Endothelial cell of umbilical vein (primary cell): ENCODE measurements around the gene HES6. TPM values are rescaled to one million over a fixed set of nuclear protein-coding genes. Genes with fewer than 3 reads are reported as not detected.

ENCODE experiments used
- BruUV-seq: library from RNA; stranded (reverse); fragments of 400-500 nt; replicated peaks from 2 replicates; lab custom pipeline; 2021; lab: Mats Ljungman, UMichigan
- CTCF ChIA-PET: fragments of 300-600, 350-600 bp; sonication (Branson Sonifier 250); formaldehyde crosslinking; loops from one replicate; lab custom pipeline; 2021; ENCODE audit warnings: antibody characterized with exemption, inconsistent platforms; lab: Charles Lee
- POLR2A ChIA-PET: fragments of 300-600, 350-600 bp; sonication (Branson Sonifier 250); formaldehyde crosslinking; loops from one replicate; lab custom pipeline; 2021; ENCODE audit warnings: antibody characterized with exemption, inconsistent platforms; lab: Charles Lee
- DNase-seq: peaks from one replicate; pipeline ENCODE4 v3.0.0-alpha.2; 2011; ENCODE audit warnings: low read depth, low spot score
- FAIRE-seq: peaks from 2 replicates; lab custom pipeline; 2011; peaks lifted over from hg19 to GRCh38; lab: Jason Lieb, UNC
- H2AFZ ChIP-seq: 2 replicates; pipeline ENCODE4 v1.6.0; 2012; ENCODE audit warnings: low read depth, low read length, control low read depth, inconsistent platforms
- H3K27ac ChIP-seq: 2 replicates; pipeline ENCODE4 v1.5.1; 2011; ENCODE audit warnings: low read depth, mild to moderate bottlenecking, control low read depth, low read length, moderate library complexity; ENCODE audit not compliant: insufficient read depth
- H3K27me3 ChIP-seq, 2 experiments: 2 replicates each; pipeline versions ENCODE4 v1.6.0 to v1.6.1; 2011; ENCODE audit warnings: low read length in 2 of 2, mixed read lengths in 1 of 2; ENCODE audit not compliant: control insufficient read depth in 2 of 2, insufficient read depth in 2 of 2
- H3K36me3 ChIP-seq, 2 experiments: 2 replicates in 1 of 2; 3 replicates in 1 of 2; pipeline ENCODE4 v1.5.1; 2011; ENCODE audit warnings: low read length in 2 of 2, mild to moderate bottlenecking in 1 of 2, moderate library complexity in 1 of 2; ENCODE audit not compliant: control insufficient read depth in 2 of 2, insufficient read depth in 2 of 2; ENCODE audit errors: extremely low read depth in 1 of 2
- H3K4me1 ChIP-seq: 3 replicates; pipeline ENCODE4 v1.5.1; 2011; ENCODE audit warnings: mild to moderate bottlenecking, low read length; ENCODE audit not compliant: control insufficient read depth, insufficient read depth; ENCODE audit errors: extremely low read depth
- H3K4me2 ChIP-seq: 2 replicates; pipeline ENCODE4 v1.6.1; 2011; ENCODE audit warnings: low read length, control low read depth, mixed read lengths; ENCODE audit not compliant: insufficient read depth
- H3K4me3 ChIP-seq, 3 experiments: fragments of 200-600 bp in 1 of 3; sonication (generic), shearing (Covaris generic) in 1 of 3; replicated peaks in 1 of 3; 2 replicates each; pipeline ENCODE4 v1.5.1; 2011 to 2016; ENCODE audit warnings: control low read depth in 3 of 3, low read length in 3 of 3, mild to moderate bottlenecking in 2 of 3, inconsistent platforms in 1 of 3, low read depth in 1 of 3, moderate library complexity in 1 of 3; ENCODE audit not compliant: insufficient read depth in 1 of 3
- H3K79me2 ChIP-seq: 2 replicates; pipeline ENCODE4 v1.6.0; 2012; ENCODE audit warnings: low read length, inconsistent platforms; ENCODE audit not compliant: control insufficient read depth, insufficient read depth
- H3K9ac ChIP-seq: replicated peaks from 2 replicates; pipeline ENCODE3; 2011; ENCODE audit warnings: low read length, control low read depth; ENCODE audit not compliant: insufficient read depth; ENCODE audit errors: extremely low read depth
- H3K9me1 ChIP-seq: replicated peaks from 3 replicates; pipeline ENCODE4 v1.6.0; 2011; ENCODE audit warnings: mild to moderate bottlenecking, low read length; ENCODE audit not compliant: control insufficient read depth, insufficient read depth; ENCODE audit errors: extremely low read depth
- H3K9me3 ChIP-seq: replicated peaks from 2 replicates; pipeline ENCODE4 v1.5.1; 2012; ENCODE audit warnings: low read length, inconsistent platforms; ENCODE audit not compliant: control insufficient read depth, insufficient read depth
- H4K20me1 ChIP-seq: replicated peaks from 2 replicates; pipeline ENCODE3; 2011; ENCODE audit warnings: mild to moderate bottlenecking, low read length; ENCODE audit not compliant: control insufficient read depth, insufficient read depth; ENCODE audit errors: extremely low read depth
- EZH2 ChIP-seq: IDR thresholded peaks from 2 replicates; pipeline ENCODE4 v1.6.1; 2012; ENCODE audit warnings: borderline replicate concordance, low read depth, mild to moderate bottlenecking, moderate library complexity, low read length, inconsistent platforms; ENCODE audit not compliant: severe bottlenecking
- FOS ChIP-seq: IDR thresholded peaks from 2 replicates; pipeline ENCODE4 v1.6.1; 2011; ENCODE audit warnings: mild to moderate bottlenecking, low read length, moderate library complexity, borderline replicate concordance; ENCODE audit not compliant: insufficient read depth
- GATA2 ChIP-seq: IDR thresholded peaks from 2 replicates; pipeline ENCODE4 v1.7.0; 2011; ENCODE audit warnings: low read depth, mild to moderate bottlenecking, moderate library complexity, mixed read lengths, low read length; ENCODE audit not compliant: insufficient read length, insufficient read depth
- JUN ChIP-seq: IDR thresholded peaks from 2 replicates; pipeline ENCODE4 v1.6.1; 2011; ENCODE audit warnings: borderline replicate concordance, low read depth; ENCODE audit not compliant: insufficient read length, insufficient read depth
- MYC ChIP-seq: IDR thresholded peaks from one replicate; pipeline ENCODE4 v1.6.1; 2011; ENCODE audit warnings: mild to moderate bottlenecking, low read depth, low read length
- POLR2A ChIP-seq: IDR thresholded peaks from 2 replicates; pipeline ENCODE4 v1.6.1; 2012; ENCODE audit warnings: low read depth, mild to moderate bottlenecking, control low read depth, low read length
- POLR2AphosphoS5 ChIP-seq: IDR thresholded peaks from 2 replicates; pipeline ENCODE4 v1.6.1; 2012; ENCODE audit warnings: low read depth, mild to moderate bottlenecking, control low read depth, low read length, moderate library complexity; ENCODE audit not compliant: insufficient read depth
- dilution Hi-C: fragments of 300-500 bp; cut with MboI; formaldehyde crosslinking; loops from one replicate; pipeline ENCODE4 v1.15.0; 2019; ENCODE audit warnings: low sequenced_read_pairs; ENCODE audit not compliant: extremely low pct_ligation_motif_present
- intact Hi-C: fragments of 100-400 bp; cut with micrococcal nuclease; formaldehyde crosslinking; loops from one replicate; pipeline ENCODE4 v1.10.0; 2022
- polyA plus RNA-seq, 4 experiments: library from polyadenylated mRNA; depleted of rRNA in 3 of 4; stranded (reverse) in 3 of 4; unstranded in 1 of 4; fragments of >200 nt; gene quantifications; 2 replicates each; pipeline versions ENCODE4 v1.2.1 to v1.2.3, GENCODE V29; 2011 to 2012; ENCODE audit warnings: missing spikeins in 1 of 4
- total RNA-seq: library from RNA; stranded (reverse); gene quantifications from 2 replicates; pipeline ENCODE4 v1.2.3, GENCODE V29; 2021
- TF ChIP-seq, protein P1 (sequence below): IDR thresholded peaks from 2 replicates; pipeline ENCODE4 v1.6.1; 2011; ENCODE audit not compliant: insufficient read depth, insufficient read length
- TF ChIP-seq, protein P2 (sequence below), 2 donors: IDR thresholded peaks; 1 replicate in 1 of 2; 2 replicates in 1 of 2; pipeline ENCODE4 v1.5.1; 2011; ENCODE audit warnings: low read length in 2 of 2, mild to moderate bottlenecking in 2 of 2, moderate library complexity in 2 of 2, control low read depth in 1 of 2, inconsistent platforms in 1 of 2, low read depth in 1 of 2; ENCODE audit not compliant: insufficient read depth in 1 of 2; ENCODE audit errors: extremely low read depth in 1 of 2

Gene HES6
- total and polyA plus RNA-seq, 2 donors (not counting 3 experiments of a cell fraction or from before 2014, with no cell fraction given), result 2.2 to 5.1 TPM

DNA sequence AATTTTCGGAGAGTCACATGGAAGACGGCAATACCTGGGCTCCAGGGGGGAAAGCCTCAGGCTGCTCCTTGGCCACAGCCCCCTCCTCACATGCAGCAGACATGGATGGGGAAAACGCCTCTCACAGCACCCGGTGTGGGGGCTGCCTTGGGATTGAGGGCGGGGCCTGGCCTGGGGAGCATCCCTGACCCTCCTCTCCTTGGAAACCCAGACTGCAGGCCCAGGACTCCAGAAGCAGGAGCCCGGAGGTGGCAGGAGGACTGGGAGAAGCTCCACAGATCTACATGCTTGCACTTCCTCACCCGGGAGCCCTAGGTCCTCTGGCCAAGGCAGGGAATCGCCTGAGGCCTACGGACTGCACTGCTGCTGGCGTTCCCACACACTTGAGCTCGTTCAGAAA is 12.1 kb upstream of the HES6 start:
- H3K27ac ChIP-seq, result no peak overlapping the region
- H3K9ac ChIP-seq, result no peak overlapping the region
- intact Hi-C loops (loop anchor here (10.0 kb wide), 1 partner anchor 173 kb away; the partner anchor contains the start of gene ASB1), dilution Hi-C loops (no loop called here)
- peaks cover 0 to 3% of the 10 kb centered on the region in 2 experiments for H3K36me3 ChIP-seq
- FAIRE-seq (no peak), DNase-seq (no peak)
- no peak overlapping the region for H2AFZ ChIP-seq
- no peak overlapping the region for H3K4me3 ChIP-seq
- no TSS peak for BruUV-seq
- no peak overlapping the region for H3K4me2 ChIP-seq
- TF ChIP-seq FOS (no peak), POLR2A (no peak), EZH2 (no peak), MYC (no peak), JUN (no peak), GATA2 (no peak), POLR2AphosphoS5 (no peak)
- TF ChIP-seq, protein P1, sequence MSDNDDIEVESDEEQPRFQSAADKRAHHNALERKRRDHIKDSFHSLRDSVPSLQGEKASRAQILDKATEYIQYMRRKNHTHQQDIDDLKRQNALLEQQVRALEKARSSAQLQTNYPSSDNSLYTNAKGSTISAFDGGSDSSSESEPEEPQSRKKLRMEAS, result no peak
- TF ChIP-seq, protein P2, sequence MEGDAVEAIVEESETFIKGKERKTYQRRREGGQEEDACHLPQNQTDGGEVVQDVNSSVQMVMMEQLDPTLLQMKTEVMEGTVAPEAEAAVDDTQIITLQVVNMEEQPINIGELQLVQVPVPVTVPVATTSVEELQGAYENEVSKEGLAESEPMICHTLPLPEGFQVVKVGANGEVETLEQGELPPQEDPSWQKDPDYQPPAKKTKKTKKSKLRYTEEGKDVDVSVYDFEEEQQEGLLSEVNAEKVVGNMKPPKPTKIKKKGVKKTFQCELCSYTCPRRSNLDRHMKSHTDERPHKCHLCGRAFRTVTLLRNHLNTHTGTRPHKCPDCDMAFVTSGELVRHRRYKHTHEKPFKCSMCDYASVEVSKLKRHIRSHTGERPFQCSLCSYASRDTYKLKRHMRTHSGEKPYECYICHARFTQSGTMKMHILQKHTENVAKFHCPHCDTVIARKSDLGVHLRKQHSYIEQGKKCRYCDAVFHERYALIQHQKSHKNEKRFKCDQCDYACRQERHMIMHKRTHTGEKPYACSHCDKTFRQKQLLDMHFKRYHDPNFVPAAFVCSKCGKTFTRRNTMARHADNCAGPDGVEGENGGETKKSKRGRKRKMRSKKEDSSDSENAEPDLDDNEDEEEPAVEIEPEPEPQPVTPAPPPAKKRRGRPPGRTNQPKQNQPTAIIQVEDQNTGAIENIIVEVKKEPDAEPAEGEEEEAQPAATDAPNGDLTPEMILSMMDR (IDR thresholded peaks at IDR 0.05; ENCODE audit: extremely low read depth in 1 of 2, insufficient read depth in 1 of 2, low read depth in 1 of 2, low read length in 2 of 2), result no peak
- CTCF ChIA-PET, result interaction anchor here (6.0 kb wide), 1 partner anchor 12 kb away, joined by 43 read pairs; no protein-coding TSS in a partner anchor
- no peaks in the 10 kb centered on the region for H3K4me1 ChIP-seq
- no peaks in the 10 kb centered on the region for H3K27me3 ChIP-seq
- POLR2A ChIA-PET, result no interaction called here
- H3K9me1 ChIP-seq, result no peaks in the 10 kb centered on the region
- no peaks in the 10 kb centered on the region for H3K9me3 ChIP-seq
- no peaks in the 10 kb centered on the region for H3K79me2 ChIP-seq
- no peaks in the 10 kb centered on the region for H4K20me1 ChIP-seq
